Muscle of arm (tissue), 14 donors: ENCODE measurements around the gene OR2G6. TPM values are rescaled to one million over a fixed set of nuclear protein-coding genes. Genes with fewer than 3 reads are reported as not detected.
"Not testable (repeated sequence)": the region's sequence is repeated elsewhere in the genome, so short reads cannot be mapped to it uniquely, and the experiment has no call there.

Experiments used
- DNase-seq: peaks from one replicate; pipeline ENCODE4 v3.0.0-alpha.2; 2013
- long read RNA-seq, 11 donors: transcript quantifications; one replicate each; lab custom pipeline, GENCODE V29; 2026
- polyA plus RNA-seq, 12 donors: library from polyadenylated mRNA; unstranded; fragments of 120-200 nt; gene quantifications; one replicate each; pipeline ENCODE4 v1.2.1, GENCODE V29; 2013; ENCODE audit not compliant: insufficient read length in 12 of 12

The OR2G6 gene
- polyA plus RNA-seq, result under 1 TPM in 2 of 12 donors, not detected in 10; 0.03 TPM
- long read RNA-seq, donor 1, result 0 reads
- long read RNA-seq, donor 2, result 0 reads
- long read RNA-seq, donor 3, result 0 reads
- long read RNA-seq, donor 4, result 0 reads
- long read RNA-seq, donor 5, result 0 reads
- long read RNA-seq, donor 6, result 0 reads
- long read RNA-seq, donor 7, result 0 reads
- long read RNA-seq, donor 8, result 0 reads
- long read RNA-seq, donor 9, result 0 reads
- long read RNA-seq, donor 10, result 0 reads
- long read RNA-seq, donor 11, result 0 reads

DNA sequence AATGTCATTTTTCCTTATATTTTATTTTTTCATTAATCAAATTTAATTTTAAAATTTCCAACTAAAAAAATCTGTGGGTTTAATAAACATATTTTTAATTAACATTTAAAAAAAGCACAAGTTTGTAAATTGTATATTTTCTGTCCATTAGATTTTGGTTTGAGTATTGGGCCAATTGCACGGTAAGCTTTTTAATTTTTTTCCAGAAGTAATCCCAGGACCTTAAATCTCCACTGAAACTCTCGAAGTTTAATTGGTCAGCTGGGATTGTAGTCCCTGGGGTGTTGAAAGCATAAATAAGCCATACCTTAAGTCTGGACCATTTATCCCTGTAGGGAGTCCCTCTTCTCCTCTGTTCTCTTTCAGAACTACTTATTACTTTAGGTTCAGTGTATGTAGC is at the start of gene OR2G6:
TSS of gene OR2G6 (plus strand) at position 301 of the 400 bp plus-strand sequence. CDS start 13,574 bp downstream, outside the sequence.
- DNase-seq, result not testable (repeated sequence)

DNA sequence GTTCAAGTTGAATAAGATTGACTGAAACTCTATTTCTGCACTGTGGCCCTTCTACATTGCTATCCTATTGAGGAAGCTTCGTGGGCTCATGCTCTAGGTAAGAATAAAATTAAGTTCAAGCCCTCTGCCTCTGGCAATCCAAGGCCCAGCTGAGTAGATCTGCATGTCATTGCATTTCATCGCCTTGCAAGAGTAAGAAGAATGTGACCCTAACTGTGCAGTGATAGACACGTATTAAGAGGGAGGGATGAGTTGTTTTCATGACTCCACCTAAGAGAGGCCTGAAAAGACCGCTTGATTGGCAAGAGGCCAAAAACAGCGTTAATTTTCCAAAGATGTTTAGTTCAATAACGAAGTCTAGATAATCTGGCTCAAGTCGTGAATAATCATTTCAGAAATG is 48.8 kb upstream of the OR2G6 start:
- not testable (repeated sequence) for DNase-seq

DNA sequence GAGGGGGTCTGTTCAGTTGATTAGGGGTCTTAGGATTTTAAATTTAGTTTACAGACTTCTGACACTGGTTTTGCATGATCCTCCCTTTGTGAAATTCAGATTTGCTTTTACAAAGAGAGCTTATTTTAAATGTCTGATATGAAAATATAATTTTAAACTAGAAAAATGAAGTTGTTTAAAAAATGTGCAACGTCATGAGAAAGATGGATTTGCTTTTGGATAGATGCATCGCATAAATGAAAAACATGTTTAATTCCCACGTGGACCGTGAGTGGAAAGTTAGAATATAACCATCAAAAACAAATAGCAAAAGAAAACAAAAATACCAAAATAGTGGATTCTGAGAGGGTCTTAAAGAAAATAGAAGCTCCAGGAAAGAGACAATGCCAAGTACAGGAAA is 36.7 kb upstream of the OR2G6 start:
- DNase-seq, result no peak

DNA sequence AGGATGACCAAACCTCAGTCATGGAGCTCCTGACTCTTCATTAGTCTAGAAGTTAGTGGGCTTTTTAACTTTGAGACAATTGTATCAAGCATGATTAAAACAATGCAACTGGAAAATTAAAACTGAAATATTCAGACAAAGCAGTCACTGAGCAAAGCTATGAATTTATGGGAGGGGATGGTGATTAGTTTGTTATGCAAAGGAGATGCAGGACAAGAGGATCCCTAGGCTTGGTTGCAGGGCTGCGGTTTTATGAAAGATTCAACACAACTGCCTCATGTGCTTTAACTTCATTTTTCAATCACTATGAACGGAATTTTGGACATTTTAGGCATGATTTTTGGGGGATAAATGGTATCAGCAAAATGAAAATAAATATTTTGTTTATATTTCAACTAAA is 35.8 kb upstream of the OR2G6 start:
- DNase-seq, result not testable (repeated sequence)

DNA sequence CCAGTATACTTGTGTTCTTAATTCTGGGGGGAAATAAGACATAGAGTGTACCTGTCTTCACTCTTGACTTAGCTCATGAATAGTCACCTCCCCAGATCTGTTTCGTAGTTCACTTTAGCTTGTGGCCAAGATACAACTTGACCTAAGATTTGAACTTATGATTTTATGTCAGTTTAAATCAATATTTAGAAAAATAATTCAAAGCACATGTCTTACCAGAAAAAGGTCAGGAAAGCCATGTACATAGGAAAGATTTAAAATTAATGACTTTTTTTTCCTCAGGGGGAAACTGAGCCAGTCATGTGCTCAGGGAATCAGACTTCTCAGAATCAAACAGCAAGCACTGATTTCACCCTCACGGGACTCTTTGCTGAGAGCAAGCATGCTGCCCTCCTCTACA is 34.8 kb upstream of the OR2G6 start, which contains the start of gene OR2T3:
TSS of gene OR2T3 (plus strand) at position 301 of the 400 bp plus-strand sequence. CDS start at position 301, 0 bp downstream.
- not testable (repeated sequence) for DNase-seq

DNA sequence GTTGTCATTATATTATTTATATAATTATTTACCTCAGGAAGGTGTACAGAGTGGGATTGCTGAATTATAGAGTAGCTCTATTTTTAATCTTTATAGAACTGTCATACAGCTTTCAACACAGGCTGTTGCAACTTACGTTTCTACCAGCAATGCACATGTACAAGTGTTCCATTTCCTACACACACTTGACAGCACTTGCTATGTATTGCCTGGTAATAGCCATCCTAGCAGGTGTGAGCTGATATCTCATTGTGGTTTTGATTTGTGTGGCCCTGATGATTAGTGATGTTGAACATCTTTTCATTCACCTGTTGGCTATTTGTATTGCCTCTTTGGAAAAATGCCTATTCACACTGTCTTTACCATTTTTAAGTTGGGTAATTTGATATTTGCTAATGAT is 32.2 kb upstream of the OR2G6 start:
- not testable (repeated sequence) for DNase-seq

DNA sequence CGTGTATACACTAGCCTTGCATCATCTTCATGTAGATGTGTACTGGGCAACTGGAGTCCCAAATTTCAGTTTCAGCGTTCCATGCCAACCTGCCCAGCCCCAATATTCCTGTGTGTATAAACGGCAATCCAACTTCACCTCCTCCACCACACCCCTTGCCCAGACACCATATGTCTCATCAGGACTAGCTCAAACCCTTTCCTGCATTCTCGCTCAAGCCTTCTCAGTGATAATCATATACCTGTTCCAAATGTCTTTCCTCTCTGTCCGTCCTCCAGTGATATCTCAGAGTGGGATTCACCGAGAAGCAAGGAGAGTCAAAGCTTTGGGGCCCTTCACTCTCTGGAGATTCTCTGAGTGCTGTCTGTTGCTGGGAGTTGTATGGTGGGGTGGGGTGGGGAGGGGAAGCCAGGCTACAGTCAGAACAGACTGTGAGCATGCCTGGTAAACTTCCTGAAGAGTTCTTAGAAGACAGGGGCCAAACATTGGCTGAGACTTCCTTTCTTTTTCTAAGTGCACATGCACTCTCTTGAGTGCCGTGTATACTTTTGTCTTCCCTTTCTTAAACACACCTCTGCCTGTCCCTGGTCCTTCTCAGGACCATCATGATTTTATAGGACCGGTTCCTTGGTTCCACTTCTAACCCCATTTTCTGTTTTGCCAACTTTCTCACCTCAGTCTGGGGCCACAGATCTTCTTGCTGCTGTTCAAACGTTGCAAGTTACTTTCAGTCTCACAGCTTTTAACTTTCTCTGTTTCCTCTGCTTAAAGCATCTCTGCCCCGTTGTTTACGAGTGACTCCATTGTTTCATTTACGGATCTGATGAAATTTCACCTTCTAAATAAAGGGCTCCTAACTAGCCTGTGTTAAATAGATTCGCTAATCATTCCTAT is 25.9 kb upstream of the OR2G6 start:
- not testable (repeated sequence) for DNase-seq

DNA sequence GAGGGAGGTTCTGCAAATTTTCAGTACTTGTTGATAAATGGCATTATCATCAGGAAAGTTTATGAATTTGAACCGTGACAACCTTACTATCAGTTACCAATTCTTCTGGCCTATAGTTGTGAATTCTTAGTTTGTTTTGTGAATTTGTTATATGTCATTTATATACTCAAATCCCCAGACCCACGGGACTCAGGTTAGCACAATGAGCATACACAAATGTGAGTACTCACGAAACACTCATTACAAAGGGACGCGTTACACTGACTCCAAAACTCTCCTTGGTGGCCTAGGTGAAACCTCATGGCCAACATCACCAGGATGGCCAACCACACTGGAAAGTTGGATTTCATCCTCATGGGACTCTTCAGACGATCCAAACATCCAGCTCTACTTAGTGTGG is 19.6 kb upstream of the OR2G6 start, which contains the start of gene OR2T5:
TSS of gene OR2T5 (plus strand) at position 301 of the 400 bp plus-strand sequence. CDS start at position 301, 0 bp downstream.
- not testable (repeated sequence) for DNase-seq

DNA sequence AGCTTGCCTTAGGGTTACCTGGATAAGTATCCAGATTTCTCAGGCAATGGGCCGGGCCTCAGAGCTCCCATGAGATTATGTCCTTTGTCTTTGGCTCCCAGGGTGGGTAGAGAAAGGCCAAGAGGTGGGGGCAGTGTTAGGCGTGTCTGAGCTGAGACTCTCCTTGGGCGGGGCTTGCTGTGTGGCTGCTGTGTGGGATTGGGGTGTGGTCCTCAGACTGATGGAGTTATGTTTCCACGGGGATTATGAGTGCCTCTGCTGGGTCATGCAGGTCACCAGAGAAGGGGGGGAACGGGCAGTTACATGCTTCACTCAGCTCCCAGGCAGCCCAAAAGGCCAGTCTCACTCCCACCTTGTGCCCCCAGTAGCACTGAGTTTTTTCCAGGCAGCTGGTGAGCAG is 11.2 kb upstream of the OR2G6 start:
- DNase-seq, result not testable (repeated sequence)

DNA sequence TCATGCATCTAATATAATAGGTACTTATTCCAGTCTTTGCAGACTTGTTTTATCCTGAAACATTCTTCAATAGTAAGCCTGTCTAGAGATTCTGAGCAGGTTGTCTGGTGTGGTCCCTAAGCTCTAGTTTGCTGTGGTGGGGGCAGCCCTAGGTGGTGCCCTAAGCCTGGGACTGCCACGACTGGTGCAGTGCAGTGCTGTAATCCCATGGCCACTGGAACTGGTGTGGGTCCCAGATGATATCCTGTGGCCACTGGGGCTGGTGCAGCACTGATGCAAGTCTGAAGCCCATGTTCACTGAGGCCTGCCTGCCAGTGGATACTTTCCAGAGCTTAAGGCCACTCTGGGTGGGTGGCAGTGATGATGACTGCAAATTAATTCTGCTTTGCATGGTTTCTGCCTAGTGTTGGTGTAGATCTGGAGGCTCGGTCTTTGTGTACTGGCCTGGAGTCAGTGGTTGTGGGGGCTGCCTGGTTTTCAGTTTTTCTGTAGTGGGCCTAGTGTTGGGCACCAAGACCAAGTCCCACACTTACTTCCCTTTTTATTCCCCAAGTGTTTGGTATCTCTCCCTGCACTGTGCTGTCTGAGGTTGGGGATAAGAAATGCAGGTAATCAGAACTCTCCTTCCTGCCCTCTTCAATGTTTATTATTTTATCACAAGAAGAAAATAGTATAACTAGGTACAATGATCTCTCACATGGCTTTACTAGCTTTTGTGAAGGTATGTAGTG is 7.4 kb upstream of the OR2G6 start:
- not testable (repeated sequence) for DNase-seq

DNA sequence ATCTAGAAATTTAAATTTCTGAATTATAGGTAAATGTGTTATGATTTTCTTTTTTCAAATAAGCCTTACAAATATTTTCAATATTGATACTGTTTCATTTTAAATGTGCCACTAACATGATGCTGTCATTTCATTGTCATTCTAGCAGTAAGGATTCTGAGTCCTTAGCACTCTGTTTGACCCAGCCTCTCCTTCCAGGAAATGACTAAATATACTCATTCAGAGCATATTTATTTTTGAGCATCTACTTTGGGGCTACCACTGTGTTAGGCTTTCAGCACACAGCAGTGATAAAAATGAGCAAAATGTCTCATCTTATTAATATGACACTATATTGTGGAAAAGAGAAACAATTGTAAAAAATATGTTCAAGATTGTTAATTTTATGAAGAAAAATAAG is 2.3 kb downstream of the OR2G6 start:
- DNase-seq, result not testable (repeated sequence)

DNA sequence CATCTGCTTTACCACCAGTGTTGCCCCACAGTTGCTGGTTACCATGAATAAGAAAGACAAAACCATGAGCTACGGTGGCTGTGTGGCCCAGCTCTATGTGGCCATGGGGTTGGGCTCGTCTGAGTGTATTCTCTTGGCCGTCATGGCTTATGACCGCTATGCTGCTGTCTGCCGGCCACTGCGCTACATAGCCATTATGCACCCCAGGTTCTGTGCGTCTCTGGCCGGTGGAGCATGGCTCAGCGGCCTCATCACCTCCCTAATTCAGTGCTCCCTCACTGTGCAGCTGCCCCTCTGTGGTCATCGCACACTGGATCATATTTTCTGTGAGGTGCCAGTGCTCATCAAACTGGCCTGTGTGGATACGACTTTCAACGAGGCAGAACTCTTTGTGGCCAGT is 14.0 kb downstream of the OR2G6 start:
- DNase-seq, result no peak

DNA sequence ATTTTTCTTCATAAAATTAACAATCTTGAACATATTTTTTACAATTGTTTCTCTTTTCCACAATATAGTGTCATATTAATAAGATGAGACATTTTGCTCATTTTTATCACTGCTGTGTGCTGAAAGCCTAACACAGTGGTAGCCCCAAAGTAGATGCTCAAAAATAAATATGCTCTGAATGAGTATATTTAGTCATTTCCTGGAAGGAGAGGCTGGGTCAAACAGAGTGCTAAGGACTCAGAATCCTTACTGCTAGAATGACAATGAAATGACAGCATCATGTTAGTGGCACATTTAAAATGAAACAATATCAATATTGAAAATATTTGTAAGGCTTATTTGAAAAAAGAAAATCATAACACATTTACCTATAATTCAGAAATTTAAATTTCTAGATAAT is 29.6 kb downstream of the OR2G6 start:
- not testable (repeated sequence) for DNase-seq

DNA sequence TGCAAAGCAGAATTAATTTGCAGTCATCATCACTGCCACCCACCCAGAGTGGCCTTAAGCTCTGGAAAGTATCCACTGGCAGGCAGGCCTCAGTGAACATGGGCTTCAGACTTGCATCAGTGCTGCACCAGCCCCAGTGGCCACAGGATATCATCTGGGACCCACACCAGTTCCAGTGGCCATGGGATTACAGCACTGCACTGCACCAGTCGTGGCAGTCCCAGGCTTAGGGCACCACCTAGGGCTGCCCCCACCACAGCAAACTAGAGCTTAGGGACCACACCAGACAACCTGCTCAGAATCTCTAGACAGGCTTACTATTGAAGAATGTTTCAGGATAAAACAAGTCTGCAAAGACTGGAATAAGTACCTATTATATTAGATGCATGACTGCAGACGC is 39.5 kb downstream of the OR2G6 start:
- DNase-seq, result not testable (repeated sequence)

DNA sequence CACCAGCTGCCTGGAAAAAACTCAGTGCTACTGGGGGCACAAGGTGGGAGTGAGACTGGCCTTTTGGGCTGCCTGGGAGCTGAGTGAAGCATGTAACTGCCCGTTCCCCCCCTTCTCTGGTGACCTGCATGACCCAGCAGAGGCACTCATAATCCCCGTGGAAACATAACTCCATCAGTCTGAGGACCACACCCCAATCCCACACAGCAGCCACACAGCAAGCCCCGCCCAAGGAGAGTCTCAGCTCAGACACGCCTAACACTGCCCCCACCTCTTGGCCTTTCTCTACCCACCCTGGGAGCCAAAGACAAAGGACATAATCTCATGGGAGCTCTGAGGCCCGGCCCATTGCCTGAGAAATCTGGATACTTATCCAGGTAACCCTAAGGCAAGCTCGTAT is 43.2 kb downstream of the OR2G6 start:
- not testable (repeated sequence) for DNase-seq

DNA sequence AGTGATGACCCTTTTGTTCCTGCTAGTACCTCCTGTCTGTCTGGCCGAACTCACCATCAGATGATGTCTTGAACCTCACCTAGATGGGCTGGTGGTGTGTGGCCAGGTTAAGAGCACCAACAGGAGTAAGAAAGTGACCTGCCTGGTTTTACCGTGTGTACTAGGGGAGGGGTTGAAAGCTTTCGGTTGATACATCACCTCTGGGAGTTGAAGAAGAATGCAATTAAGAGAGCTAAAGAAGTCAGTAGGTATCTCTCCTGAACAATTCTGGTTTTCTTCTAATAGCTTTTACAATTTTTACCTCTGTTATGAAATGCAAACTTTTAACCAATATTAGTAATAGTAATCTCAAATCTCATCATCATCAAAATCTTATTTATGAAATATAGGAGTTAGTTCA is 54.8 kb downstream of the OR2G6 start, which contains the start of gene OR2T29:
TSS of gene OR2T29 (minus strand) at position 101 of the 400 bp plus-strand sequence. CDS start 3,281 bp downstream, outside the sequence.
- DNase-seq, result not testable (repeated sequence)

DNA sequence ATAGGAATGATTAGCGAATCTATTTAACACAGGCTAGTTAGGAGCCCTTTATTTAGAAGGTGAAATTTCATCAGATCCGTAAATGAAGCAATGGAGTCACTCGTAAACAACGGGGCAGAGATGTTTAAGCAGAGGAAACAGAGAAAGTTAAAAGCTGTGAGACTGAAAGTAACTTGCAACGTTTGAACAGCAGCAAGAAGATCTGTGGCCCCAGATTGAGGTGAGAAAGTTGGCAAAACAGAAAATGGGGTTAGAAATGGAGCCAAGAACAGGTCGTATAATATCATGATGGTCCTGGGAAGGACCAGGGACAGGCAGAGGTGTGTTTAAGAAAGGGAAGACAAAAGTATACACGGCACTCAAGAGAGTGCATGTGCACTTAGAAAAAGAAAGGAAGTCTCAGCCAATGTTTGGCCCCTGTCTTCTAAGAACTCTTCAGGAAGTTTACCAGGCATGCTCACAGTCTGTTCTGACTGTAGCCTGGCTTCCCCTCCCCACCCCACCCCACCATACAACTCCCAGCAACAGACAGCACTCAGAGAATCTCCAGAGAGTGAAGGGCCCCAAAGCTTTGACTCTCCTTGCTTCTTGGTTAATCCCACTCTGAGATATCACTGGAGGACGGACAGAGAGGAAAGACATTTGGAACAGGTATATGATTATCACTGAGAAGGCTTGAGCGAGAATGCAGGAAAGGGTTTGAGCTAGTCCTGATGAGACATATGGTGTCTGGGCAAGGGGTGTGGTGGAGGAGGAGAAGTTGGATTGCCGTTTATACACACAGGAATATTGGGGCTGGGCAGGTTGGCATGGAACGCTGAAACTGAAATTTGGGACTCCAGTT is 57.9 kb downstream of the OR2G6 start:
- DNase-seq, result not testable (repeated sequence)

DNA sequence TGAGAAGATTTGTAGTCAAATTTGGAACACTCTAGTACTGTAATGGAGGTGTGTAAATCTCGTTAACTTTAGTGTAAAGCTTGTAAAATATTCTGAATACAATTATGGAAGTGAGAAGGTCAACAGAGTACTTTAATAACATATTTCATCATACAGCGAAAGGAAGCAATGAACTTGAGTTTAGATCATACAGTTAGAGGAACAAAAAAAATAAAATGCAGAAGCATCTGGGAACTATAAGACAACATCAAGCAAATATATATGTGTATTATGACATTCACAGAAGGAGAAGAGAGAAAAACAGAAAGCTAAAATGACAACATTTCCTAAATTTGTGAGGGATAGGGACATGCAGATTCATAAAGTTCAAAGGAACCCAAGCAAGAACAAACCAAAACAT is 61.2 kb downstream of the OR2G6 start:
- not testable (repeated sequence) for DNase-seq

DNA sequence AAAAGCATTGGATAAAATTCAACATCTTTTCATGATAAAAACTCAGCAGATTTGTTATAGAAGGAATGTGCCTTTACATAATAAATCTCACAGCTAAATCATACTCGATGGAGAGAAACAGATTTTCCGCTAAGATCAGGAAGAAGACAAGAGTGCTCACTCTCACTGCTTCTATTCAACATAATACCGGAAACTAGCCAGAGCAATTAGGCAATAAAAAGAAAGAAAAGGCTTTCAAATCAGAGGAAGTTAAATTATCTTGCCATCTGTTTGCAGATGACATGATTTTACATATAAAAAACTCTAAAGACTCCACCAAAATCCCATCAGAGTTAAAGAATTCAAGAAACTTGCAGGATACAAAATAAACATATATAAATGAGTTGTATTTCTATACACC is 62.9 kb downstream of the OR2G6 start:
- not testable (repeated sequence) for DNase-seq

DNA sequence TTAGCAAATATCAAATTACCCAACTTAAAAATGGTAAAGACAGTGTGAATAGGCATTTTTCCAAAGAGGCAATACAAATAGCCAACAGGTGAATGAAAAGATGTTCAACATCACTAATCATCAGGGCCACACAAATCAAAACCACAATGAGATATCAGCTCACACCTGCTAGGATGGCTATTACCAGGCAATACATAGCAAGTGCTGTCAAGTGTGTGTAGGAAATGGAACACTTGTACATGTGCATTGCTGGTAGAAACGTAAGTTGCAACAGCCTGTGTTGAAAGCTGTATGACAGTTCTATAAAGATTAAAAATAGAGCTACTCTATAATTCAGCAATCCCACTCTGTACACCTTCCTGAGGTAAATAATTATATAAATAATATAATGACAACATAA is 64.2 kb downstream of the OR2G6 start:
- DNase-seq, result not testable (repeated sequence)

DNA sequence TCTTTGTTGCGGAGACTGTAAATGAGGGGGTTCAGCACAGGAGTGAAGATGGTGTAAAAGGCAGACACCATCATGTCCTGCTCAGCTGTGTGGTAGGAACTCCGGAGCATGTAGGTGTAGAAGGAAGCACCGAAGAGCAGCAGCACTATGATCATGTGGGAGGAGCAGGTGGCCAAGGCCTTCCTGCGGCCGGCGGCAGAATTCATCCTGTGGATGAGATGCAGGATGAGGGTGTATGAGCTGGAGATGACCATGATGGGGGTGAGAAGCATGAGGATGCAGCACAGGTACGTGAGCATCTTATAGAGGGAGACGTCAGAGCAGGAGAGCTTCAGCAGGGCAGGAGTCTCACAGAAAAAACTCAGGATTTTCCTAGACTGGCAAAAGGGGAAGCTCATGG is 66.0 kb downstream of the OR2G6 start:
- DNase-seq, result not testable (repeated sequence)
